ENCODE results near the gene RET.

Gene RET

GRCh38 chr10:43064331-43065075 lies 12.4 kb upstream of the RET start:
- Histone ChIP-seq H3K36me3 (ENCODE audit: insufficient read depth, insufficient read length, low read length) (no peaks in the 10 kb centered on the region), H3K9me3 (ENCODE audit: insufficient read depth, low read length) (no peaks in the 10 kb centered on the region), H3K4me3 (ENCODE audit: insufficient read length, low read depth) (no peak overlapping the region), H3K4me1 (ENCODE audit: insufficient read depth, insufficient read length) (peaks cover 9% of the 10 kb centered on the region), H3K27me3 (ENCODE audit: insufficient read depth, insufficient read length) (no peaks in the 10 kb centered on the region), H3K9ac (ENCODE audit: insufficient read length, low read depth) (no peak overlapping the region)
- DNase-seq (ENCODE audit: low read depth, low spot score): no peak
- TF ChIP-seq YY1 (IDR thresholded peaks at IDR 0.05; ENCODE audit: insufficient read depth, insufficient read length) (no peak), ZNF274 (IDR thresholded peaks at IDR 0.05; ENCODE audit: low read depth, low read length) (no peak), SUZ12 (IDR thresholded peaks at IDR 0.05; ENCODE audit: extremely low read depth, insufficient read depth, insufficient read length) (no peak)

- no peak overlapping the region for H3K4me3 ChIP-seq (ENCODE audit: insufficient read length, low read depth)
- no peak for TF ChIP-seq ZNF274 (IDR thresholded peaks at IDR 0.05; ENCODE audit: low read depth, low read length)
- no peak for TF ChIP-seq YY1 (IDR thresholded peaks at IDR 0.05; ENCODE audit: insufficient read depth, insufficient read length)
- TF ChIP-seq SUZ12 (IDR thresholded peaks at IDR 0.05; ENCODE audit: extremely low read depth, insufficient read depth, insufficient read length): no peak
- no peaks in the 10 kb centered on the region for H3K27me3 ChIP-seq (ENCODE audit: insufficient read depth, insufficient read length)
- DNase-seq (ENCODE audit: low read depth, low spot score): no peak
- peaks cover 10% of the 10 kb centered on the region for H3K4me1 ChIP-seq (ENCODE audit: insufficient read depth, insufficient read length)
- H3K9ac ChIP-seq (ENCODE audit: insufficient read length, low read depth): no peak overlapping the region
- no peaks in the 10 kb centered on the region for H3K9me3 ChIP-seq (ENCODE audit: insufficient read depth, low read length)
- no peaks in the 10 kb centered on the region for H3K36me3 ChIP-seq (ENCODE audit: insufficient read depth, insufficient read length, low read length)
Observed at GRCh38 chr10:43065234-43065633, 11.6 kb upstream of the RET start.

- Histone ChIP-seq H3K4me3 (ENCODE audit: insufficient read length, low read depth) (no peak overlapping the region), H3K9ac (ENCODE audit: insufficient read length, low read depth) (no peak overlapping the region), H3K27me3 (ENCODE audit: insufficient read depth, insufficient read length) (no peaks in the 10 kb centered on the region), H3K4me1 (ENCODE audit: insufficient read depth, insufficient read length) (peaks cover 10% of the 10 kb centered on the region), H3K36me3 (ENCODE audit: insufficient read depth, insufficient read length, low read length) (no peaks in the 10 kb centered on the region), H3K9me3 (ENCODE audit: insufficient read depth, low read length) (no peaks in the 10 kb centered on the region)
- TF ChIP-seq ZNF274 (IDR thresholded peaks at IDR 0.05; ENCODE audit: low read depth, low read length) (no peak), SUZ12 (IDR thresholded peaks at IDR 0.05; ENCODE audit: extremely low read depth, insufficient read depth, insufficient read length) (no peak), YY1 (IDR thresholded peaks at IDR 0.05; ENCODE audit: insufficient read depth, insufficient read length) (no peak)
- DNase-seq (ENCODE audit: low read depth, low spot score): no peak
Observed at GRCh38 chr10:43065761-43066160, 11.1 kb upstream of the RET start.

- Histone ChIP-seq H3K27me3 (ENCODE audit: insufficient read depth, insufficient read length) (no peaks in the 10 kb centered on the region), H3K9me3 (ENCODE audit: insufficient read depth, low read length) (no peaks in the 10 kb centered on the region), H3K36me3 (ENCODE audit: insufficient read depth, insufficient read length, low read length) (no peaks in the 10 kb centered on the region), H3K4me3 (ENCODE audit: insufficient read length, low read depth) (no peak overlapping the region), H3K9ac (ENCODE audit: insufficient read length, low read depth) (no peak overlapping the region), H3K4me1 (ENCODE audit: insufficient read depth, insufficient read length) (peaks cover 10% of the 10 kb centered on the region)
- TF ChIP-seq SUZ12 (IDR thresholded peaks at IDR 0.05; ENCODE audit: extremely low read depth, insufficient read depth, insufficient read length): no peak
- no peak for TF ChIP-seq ZNF274 (IDR thresholded peaks at IDR 0.05; ENCODE audit: low read depth, low read length)
- no peak for TF ChIP-seq YY1 (IDR thresholded peaks at IDR 0.05; ENCODE audit: insufficient read depth, insufficient read length)
- no peak for DNase-seq (ENCODE audit: low read depth, low spot score)
Observed at GRCh38 chr10:43066481-43066880, 10.4 kb upstream of the RET start.

- Histone ChIP-seq H3K4me1 (ENCODE audit: insufficient read depth, insufficient read length) (peaks cover 10% of the 10 kb centered on the region), H3K9ac (ENCODE audit: insufficient read length, low read depth) (no peak overlapping the region), H3K4me3 (ENCODE audit: insufficient read length, low read depth) (no peak overlapping the region), H3K27me3 (ENCODE audit: insufficient read depth, insufficient read length) (no peaks in the 10 kb centered on the region), H3K36me3 (ENCODE audit: insufficient read depth, insufficient read length, low read length) (no peaks in the 10 kb centered on the region), H3K9me3 (ENCODE audit: insufficient read depth, low read length) (no peaks in the 10 kb centered on the region)
- DNase-seq (ENCODE audit: low read depth, low spot score): no peak
- TF ChIP-seq YY1 (IDR thresholded peaks at IDR 0.05; ENCODE audit: insufficient read depth, insufficient read length) (no peak), SUZ12 (IDR thresholded peaks at IDR 0.05; ENCODE audit: extremely low read depth, insufficient read depth, insufficient read length) (no peak), ZNF274 (IDR thresholded peaks at IDR 0.05; ENCODE audit: low read depth, low read length) (no peak)
Observed at GRCh38 chr10:43067391-43068135, 9.3 kb upstream of the RET start.

GRCh38 chr10:43068136-43068395 lies 8.8 kb upstream of the RET start:
- H3K9ac ChIP-seq (ENCODE audit: insufficient read length, low read depth): no peak overlapping the region
- no peak for TF ChIP-seq YY1 (IDR thresholded peaks at IDR 0.05; ENCODE audit: insufficient read depth, insufficient read length)
- H3K9me3 ChIP-seq (ENCODE audit: insufficient read depth, low read length): no peaks in the 10 kb centered on the region
- no peaks in the 10 kb centered on the region for H3K27me3 ChIP-seq (ENCODE audit: insufficient read depth, insufficient read length)
- no peak for DNase-seq (ENCODE audit: low read depth, low spot score)
- peaks cover 9% of the 10 kb centered on the region for H3K4me1 ChIP-seq (ENCODE audit: insufficient read depth, insufficient read length)
- no peak overlapping the region for H3K4me3 ChIP-seq (ENCODE audit: insufficient read length, low read depth)
- no peaks in the 10 kb centered on the region for H3K36me3 ChIP-seq (ENCODE audit: insufficient read depth, insufficient read length, low read length)

GRCh38 chr10:43068471-43069210 lies 8.2 kb upstream of the RET start:
- Histone ChIP-seq H3K9ac (ENCODE audit: insufficient read length, low read depth) (no peak overlapping the region), H3K36me3 (ENCODE audit: insufficient read depth, insufficient read length, low read length) (no peaks in the 10 kb centered on the region), H3K27me3 (ENCODE audit: insufficient read depth, insufficient read length) (no peaks in the 10 kb centered on the region), H3K9me3 (ENCODE audit: insufficient read depth, low read length) (no peaks in the 10 kb centered on the region), H3K4me1 (ENCODE audit: insufficient read depth, insufficient read length) (peaks cover 9% of the 10 kb centered on the region), H3K4me3 (ENCODE audit: insufficient read length, low read depth) (no peak overlapping the region)
- TF ChIP-seq SUZ12 (IDR thresholded peaks at IDR 0.05; ENCODE audit: extremely low read depth, insufficient read depth, insufficient read length): no peak
- TF ChIP-seq ZNF274 (IDR thresholded peaks at IDR 0.05; ENCODE audit: low read depth, low read length): no peak
- TF ChIP-seq YY1 (IDR thresholded peaks at IDR 0.05; ENCODE audit: insufficient read depth, insufficient read length): no peak
- DNase-seq (ENCODE audit: low read depth, low spot score): no peak
